ENCODE data around the gene PLEK. TPM values are rescaled to one million over a fixed set of nuclear protein-coding genes. Genes with fewer than 3 reads are reported as not detected.

PLEK gene
- total and polyA plus RNA-seq, 12 donors = 4.5 to 29.4 (median 11.7) TPM

DNA sequence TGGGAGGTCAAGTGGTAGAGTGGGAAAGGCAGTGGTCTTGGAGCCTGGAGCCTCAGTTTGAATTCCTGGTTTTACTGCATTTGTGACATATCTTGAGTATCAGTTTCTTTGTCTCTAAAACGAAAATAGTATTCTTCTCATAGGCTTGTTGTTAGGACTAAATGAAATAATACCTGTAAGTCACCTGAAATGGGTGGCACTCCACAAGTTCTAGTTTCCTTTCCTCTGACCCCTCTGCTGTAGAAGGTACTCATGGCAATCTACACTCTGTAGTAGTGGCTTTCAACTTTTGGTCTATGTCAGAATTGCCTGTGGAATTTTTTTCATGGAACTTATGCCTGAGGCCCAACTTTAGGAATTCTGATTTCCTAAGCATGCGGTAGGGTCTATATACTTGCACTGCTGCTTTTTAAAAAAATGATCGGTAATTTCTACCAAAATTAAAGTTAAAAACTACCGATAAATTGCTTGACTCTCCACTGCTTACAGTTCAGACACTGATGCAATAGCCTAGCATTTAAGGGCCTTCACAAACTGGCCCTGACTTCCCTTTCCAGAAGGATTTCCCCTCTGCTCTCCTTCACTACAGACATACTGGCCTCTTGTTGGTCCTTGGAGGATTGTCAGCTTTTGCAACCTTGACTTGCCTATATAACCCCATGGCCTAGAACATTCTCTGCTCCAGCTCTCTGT is 47.2 kb downstream of the PLEK start:
- WGBS, 4 donors = 49 to 70% (median 63%) methylated on average over 4 of the region's 4 CpGs
- Histone ChIP-seq H3K27ac (no peak overlapping the region), H3K9me3 (replicated peaks in 1 of 3) (no peaks in the 10 kb centered on the region), H3K4me3 (no peak overlapping the region), H3K4me1 (replicated peaks in 1 of 2) (no peaks in the 10 kb centered on the region), H3K36me3 (replicated peaks in 1 of 2) (no peaks in the 10 kb centered on the region), H3K27me3 (no peaks in the 10 kb centered on the region)
- no peak for DNase-seq
- intact Hi-C loops (cut with DNase I) = no loop called here
- TF ChIP-seq, protein P1, sequence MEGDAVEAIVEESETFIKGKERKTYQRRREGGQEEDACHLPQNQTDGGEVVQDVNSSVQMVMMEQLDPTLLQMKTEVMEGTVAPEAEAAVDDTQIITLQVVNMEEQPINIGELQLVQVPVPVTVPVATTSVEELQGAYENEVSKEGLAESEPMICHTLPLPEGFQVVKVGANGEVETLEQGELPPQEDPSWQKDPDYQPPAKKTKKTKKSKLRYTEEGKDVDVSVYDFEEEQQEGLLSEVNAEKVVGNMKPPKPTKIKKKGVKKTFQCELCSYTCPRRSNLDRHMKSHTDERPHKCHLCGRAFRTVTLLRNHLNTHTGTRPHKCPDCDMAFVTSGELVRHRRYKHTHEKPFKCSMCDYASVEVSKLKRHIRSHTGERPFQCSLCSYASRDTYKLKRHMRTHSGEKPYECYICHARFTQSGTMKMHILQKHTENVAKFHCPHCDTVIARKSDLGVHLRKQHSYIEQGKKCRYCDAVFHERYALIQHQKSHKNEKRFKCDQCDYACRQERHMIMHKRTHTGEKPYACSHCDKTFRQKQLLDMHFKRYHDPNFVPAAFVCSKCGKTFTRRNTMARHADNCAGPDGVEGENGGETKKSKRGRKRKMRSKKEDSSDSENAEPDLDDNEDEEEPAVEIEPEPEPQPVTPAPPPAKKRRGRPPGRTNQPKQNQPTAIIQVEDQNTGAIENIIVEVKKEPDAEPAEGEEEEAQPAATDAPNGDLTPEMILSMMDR (IDR thresholded peaks at IDR 0.05) = no peak
- TF ChIP-seq POLR2A (IDR thresholded peaks at IDR 0.05) = no peak

DNA sequence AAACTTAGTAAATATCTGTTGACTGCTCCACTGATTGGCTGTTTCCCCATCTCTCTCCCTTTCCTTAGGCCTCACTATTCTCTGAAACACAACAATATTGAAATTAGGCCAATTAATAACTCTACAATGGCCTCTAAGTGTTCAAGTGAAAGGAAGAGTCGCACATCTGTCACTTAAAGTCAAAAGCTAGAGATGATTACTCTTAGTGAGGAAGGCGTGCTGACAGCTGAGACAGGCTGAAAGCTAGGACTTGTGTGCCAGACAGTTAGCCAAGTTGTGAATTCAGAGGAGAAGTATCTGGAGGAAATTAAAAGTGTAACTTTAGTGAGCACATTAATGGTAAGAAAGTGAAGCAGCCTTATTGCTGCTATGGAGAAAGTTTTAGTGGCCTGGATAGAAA is 48.4 kb downstream of the PLEK start:
- intact Hi-C loops (cut with DNase I) = no loop called here
- Histone ChIP-seq H3K4me3 (no peak overlapping the region), H3K9me3 (replicated peaks in 1 of 3) (no peaks in the 10 kb centered on the region), H3K27ac (no peak overlapping the region), H3K27me3 (no peaks in the 10 kb centered on the region), H3K4me1 (replicated peaks in 1 of 2) (no peaks in the 10 kb centered on the region), H3K36me3 (replicated peaks in 1 of 2) (no peaks in the 10 kb centered on the region)
- WGBS, 4 donors = 94 to 95% (median 94%) methylated on average over 2 of the region's 2 CpGs
- TF ChIP-seq, protein P1 (IDR thresholded peaks at IDR 0.05) = no peak
- TF ChIP-seq POLR2A (IDR thresholded peaks at IDR 0.05) = no peak
- no peak for DNase-seq

DNA sequence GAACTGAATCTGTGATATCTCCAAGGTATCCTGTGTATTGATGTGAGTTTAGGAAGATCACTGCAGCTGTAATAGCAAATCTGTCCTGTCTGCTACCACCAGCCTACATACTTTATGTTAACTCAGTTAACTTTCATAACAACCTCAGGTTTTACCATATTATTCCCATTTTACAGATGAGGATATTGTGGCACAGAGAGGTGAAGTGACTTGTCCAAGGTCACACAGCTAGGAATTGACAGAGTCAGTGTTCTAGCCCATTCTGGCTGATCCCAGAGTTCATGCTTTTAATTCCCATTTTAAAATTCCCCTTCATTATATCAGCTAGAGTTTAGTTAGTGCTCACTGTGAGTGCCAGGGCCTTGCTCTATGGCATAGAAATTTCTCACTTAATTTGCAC is 49.4 kb downstream of the PLEK start:
- no peak for TF ChIP-seq POLR2A (IDR thresholded peaks at IDR 0.05)
- TF ChIP-seq, protein P1 (IDR thresholded peaks at IDR 0.05) = no peak
- H3K9me3 ChIP-seq (replicated peaks in 1 of 3) = no peaks in the 10 kb centered on the region
- no peak for DNase-seq
- intact Hi-C loops (cut with DNase I) = no loop called here
- no peak overlapping the region for H3K27ac ChIP-seq
- no peaks in the 10 kb centered on the region for H3K4me1 ChIP-seq (replicated peaks in 1 of 2)
- H3K36me3 ChIP-seq (replicated peaks in 1 of 2) = no peaks in the 10 kb centered on the region
- H3K27me3 ChIP-seq = no peaks in the 10 kb centered on the region
- no peak overlapping the region for H3K4me3 ChIP-seq

DNA sequence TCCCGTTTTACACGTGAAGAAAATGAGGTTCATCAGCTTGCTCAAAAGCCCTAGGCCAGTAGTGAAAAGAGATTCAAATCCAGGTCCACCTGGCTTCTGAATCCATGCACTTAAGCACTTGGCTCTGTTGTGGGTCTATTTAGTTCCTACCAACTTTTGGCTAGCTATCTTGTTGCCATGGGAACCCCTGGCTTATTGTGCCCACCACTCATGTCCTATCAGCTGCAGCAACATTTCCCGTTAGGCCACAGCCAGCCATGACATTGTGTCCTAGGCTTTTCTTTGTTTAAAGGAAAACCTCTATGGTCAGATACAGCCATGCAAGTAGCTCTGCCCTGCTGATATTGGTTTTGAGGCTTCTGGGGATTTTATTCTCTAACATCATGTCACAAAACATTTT is 49.8 kb downstream of the PLEK start:
- H3K27me3 ChIP-seq = no peaks in the 10 kb centered on the region
- DNase-seq = no peak
- no peak overlapping the region for H3K4me3 ChIP-seq
- H3K36me3 ChIP-seq (replicated peaks in 1 of 2) = no peaks in the 10 kb centered on the region
- H3K27ac ChIP-seq = no peak overlapping the region
- TF ChIP-seq, protein P1 (IDR thresholded peaks at IDR 0.05) = no peak
- no peak for TF ChIP-seq POLR2A (IDR thresholded peaks at IDR 0.05)
- intact Hi-C loops (cut with DNase I) = no loop called here
- no peaks in the 10 kb centered on the region for H3K9me3 ChIP-seq (replicated peaks in 1 of 3)
- H3K4me1 ChIP-seq (replicated peaks in 1 of 2) = no peaks in the 10 kb centered on the region
- whole genome bisulfite sequencing, 4 donors = 59 to 76% (median 67%) methylated on average over 3 of the region's 3 CpGs

Measured in adrenal gland (tissue), 12 donors.